HG02943 (cell line): Measurements from ENCODE around the gene KIF26A.
"Not testable (repeated sequence)": the region's sequence is repeated elsewhere in the genome, so short reads cannot be mapped to it uniquely, and the experiment has no call there.

Experiments used
- ATAC-seq: cut with Tn5 transposase; IDR thresholded peaks from one replicate; pipeline ENCODE4 v1.9.1; 2021; ENCODE audit warnings: mild to moderate bottlenecking, low read depth, moderate library complexity; ENCODE audit not compliant: unreplicated experiment

Gene KIF26A

DNA sequence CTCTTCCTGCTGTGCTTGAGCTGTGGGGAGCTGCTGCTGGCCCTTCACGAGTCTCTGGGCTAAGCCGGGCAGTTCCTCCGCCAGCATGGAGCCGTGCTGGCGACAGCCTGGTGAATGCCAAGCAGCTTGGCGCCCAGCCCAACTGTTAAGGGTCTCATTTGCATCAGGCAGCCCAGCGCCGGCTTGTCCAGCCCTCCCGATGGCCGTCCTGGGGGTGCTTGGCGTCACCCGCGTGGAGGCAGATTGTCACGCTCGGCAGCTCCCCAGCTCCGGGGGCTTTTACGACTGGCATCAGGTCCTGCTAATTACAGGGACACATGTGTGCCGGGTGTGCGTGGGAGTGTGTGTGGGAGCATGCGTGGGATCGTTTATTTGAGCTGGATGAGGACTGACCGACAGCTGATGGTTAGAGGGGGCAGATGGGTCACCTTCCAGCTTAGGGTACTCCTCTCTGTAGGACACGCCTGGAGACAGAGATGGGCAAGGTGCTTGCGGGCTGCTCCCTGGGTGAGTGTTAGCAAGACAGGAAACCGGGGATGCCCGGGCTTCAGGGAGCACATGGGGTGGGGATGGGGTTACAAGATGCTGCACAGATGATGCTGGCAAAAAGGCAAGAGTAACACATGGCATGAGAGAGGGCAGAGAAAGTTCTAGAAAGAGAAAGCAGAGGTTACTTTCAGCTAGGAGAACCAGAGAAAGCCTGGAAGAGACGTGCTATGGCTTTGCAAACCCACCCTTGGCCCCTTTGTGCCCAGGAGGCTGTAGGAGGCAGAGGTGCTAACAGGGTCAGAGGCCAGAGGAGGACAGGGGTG lies 64.1 kb downstream of the KIF26A start:
- no peak for ATAC-seq

DNA sequence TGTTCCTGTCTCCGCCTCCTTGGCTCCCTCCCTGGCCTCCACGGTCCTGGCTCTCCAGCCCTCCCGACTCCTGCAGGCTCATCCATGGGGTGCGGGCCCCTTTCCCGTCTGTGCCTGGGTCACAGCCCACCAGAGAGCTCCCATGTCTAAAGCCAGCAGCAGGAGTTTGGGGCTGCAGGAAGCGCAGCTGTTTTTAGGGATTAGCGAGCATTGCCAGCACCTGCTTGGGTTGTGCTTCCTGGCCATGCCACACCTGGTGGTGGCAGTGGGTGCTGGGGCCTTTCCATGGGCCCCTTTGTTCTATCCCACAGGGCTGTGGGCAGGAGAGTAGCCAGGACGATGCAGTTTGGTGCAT lies 64.7 kb downstream of the KIF26A start:
- ATAC-seq: no peak

DNA sequence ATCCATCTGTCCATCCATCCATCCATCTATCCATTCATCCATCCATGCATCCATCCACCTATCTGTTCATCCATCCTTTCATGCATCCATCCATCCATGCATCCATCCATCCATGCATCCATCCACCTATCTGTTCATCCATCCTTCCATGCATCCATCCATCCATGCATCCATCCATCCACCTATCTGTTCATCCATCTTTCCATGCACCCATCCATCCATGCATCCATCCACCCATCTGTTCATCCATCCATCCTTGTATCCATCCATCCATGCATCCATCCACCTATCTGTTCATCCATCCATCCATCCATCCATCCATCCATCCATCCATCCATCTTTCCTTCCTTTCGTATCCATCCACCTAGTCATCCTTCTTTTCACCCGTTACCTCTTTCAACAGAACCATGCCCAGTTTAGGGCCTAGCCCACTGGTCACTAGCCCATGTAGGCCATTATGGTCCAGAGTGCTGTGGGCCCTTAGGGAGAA lies 66.3 kb downstream of the KIF26A start:
- no peak for ATAC-seq

DNA sequence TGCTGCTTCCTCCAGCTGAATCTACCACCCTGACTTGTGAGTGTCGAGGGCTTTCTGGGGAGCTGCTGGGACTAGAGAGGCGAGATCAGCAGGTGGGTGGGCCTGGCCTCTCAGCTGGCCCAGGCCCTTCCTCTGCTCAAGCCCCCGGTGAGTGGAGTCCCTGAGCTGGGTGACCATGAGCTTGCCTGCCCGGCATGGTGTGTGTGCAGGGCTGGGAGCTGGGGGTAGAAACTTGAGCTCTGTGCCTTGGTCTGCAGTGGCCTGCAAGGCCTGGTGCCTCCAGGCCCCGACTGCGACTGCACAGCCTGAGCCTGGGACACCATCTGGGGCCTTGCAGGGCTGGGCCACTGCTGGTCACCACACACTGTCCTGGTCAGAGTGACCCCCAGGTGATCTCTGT lies 67.4 kb downstream of the KIF26A start:
- ATAC-seq: no peak

DNA sequence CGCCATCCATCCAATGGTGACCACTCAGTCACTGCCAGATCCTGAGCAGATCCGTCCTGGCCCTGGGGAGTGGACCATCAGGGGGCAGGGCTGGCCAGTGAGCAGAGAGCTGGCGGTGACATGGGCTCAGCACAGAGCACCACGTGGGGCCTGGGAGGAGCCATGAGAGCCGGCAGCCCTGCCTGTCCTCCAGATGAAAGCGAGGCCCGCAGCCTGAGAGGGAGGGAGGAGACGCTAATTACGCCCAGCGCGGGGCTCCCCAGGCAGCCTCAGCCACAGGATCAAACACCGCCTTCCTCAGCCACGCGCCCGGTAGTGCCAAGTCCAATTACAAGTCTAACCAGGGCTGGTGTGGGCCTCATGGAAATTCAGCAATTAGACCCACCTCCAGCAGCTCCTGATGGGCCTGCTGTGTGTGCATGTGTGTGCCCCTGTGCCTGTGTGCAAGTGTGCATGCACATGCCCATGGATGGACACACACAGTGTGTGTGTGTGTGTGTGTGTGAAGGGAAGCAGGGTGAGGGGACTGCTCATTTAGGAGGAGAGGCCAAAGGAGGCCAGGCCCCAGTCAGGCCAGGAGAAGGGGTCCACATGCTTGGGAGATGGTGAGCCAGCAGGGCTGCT lies 68.0 kb downstream of the KIF26A start:
- no peak for ATAC-seq

DNA sequence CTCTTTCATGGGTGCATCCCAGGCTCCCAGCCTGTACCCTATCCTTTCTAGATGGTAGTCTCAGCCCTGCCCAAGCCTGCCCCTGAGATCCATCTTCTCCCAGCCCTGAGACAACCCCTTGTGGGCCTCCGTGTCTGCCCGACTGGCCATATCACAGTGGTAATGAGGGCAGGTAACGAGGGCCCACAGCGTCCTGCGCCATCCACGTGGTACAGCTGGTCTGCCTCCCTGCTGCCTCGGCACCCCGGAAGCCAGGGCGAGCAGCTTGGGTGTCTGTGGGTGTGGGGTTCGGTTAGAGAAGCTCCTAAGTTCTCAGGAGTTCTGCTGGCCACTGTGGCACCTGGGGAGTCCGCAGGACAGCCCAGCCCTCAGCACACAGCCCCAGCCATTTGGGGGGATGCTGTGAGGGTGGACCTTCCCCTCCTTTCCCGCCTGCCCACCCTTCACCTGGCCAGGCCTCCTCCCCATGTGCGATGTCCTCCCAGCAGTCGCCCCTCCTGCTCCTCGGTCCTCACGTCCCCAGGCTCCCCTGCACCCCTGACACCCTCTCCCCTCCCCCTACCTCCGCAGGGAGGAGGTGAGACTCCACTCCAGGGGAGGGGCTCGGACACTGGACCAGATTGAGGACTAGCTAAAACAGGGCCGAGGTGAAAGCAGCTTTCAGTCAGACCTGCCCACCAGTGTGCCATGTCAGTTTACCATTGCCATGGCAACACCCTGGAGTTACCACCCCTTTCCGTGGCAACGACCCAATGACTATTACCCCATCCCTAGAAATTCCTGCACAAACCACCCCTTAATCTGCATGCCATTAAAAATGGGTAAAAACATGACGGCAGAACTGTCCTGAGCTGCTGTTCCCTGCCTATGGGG lies 69.0 kb downstream of the KIF26A start:
- ATAC-seq: no peak

DNA sequence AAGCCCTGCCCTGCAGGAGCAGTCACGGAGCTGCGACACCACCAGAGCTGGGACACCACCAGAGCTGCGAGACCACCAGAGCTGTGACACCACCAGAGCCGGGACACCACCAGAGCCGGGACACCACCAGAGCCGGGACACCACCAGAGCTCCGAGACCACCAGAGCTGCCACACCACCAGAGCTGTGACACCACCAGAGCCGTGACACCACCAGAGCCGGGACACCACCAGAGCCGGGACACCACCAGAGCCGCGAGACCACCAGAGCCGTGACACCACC lies 69.6 kb downstream of the KIF26A start:
- not testable (repeated sequence) for ATAC-seq

DNA sequence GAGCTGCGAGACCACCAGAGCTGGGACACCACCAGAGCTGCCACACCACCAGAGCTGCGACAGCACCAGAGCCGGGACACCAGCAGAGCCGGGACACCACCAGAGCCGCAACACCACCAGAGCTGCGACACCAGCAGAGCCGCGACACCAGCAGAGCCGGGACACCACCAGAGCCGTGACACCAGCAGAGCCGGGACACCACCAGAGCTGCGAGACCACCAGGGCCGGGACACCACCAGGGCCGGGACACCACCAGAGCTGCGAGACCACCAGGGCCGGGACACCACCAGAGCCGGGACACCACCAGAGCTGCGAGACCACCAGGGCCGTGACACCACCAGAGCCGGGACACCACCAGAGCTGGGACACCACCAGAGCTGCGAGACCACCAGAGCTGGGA lies 69.9 kb downstream of the KIF26A start:
- not testable (repeated sequence) for ATAC-seq

DNA sequence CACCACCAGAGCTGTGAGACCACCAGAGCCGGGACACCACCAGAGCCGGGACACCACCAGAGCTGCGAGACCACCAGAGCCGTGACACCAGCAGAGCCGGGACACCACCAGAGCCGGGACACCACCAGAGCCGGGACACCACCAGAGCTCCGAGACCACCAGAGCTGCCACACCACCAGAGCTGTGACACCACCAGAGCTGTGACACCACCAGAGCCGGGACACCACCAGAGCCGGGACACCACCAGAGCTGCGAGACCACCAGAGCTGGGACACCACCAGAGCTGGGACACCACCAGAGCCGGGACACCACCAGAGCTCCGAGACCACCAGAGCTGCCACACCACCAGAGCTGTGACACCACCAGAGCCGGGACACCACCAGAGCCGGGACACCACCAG lies 70.7 kb downstream of the KIF26A start:
- not testable (repeated sequence) for ATAC-seq

DNA sequence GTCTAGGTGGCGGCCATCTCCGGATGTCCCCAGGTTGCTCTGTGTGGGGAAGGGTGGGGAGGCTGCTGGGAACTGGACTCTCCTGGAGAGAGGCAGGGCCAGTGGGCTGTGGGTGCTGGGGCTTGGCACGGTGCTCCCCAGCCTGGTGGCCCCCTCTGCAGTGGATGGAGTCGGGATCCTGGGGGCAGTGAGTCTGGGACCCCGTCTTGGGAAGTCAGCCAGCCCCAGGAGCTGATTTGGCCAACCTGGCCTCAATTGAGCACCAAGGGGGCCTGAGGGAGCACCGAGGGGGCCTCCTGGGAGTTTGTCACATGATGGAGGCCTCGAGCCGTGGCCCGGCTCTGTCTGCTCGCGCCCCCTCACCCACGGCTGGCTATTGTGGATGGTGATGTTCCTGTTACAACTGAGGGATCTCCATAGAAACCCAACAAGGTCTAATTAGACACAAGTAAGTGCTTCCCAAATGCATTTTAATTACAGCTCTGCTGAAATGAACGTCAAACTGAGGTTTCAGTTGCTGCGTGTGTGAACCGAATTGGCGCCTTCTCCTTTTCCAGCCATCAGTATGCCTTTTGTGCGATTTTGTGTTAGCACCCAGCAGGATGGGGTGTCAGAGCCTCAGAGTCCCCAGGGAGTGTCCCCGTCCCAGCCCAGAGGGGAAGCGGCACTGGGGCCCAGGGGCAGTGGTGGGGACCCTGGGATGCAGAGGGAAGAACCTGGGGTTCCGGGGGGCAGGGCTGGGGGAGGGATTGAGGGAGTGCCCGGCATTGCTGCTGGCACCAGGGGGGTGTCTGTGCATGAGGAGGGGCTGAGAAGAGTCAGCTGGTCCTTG lies 71.8 kb downstream of the KIF26A start:
- no peak for ATAC-seq

DNA sequence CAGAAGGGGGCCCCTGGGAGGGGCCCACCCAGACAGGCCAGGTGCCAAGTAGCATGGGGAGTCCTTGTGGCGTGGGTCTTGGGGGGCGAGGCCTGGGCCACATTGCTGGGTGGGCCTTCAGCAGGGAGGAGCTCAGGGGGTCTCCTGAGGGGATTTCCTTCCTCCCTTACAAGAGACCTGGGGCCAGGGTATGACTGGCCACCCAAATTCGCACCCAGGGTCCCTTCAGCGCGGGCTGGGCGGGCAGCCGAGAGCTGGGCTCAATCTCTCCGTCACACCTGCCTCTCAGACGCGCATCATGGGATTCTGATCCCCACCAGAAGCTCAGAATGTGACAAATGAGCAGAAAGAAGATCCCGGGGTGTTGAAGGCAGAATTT lies 72.4 kb downstream of the KIF26A start:
- ATAC-seq: no peak

DNA sequence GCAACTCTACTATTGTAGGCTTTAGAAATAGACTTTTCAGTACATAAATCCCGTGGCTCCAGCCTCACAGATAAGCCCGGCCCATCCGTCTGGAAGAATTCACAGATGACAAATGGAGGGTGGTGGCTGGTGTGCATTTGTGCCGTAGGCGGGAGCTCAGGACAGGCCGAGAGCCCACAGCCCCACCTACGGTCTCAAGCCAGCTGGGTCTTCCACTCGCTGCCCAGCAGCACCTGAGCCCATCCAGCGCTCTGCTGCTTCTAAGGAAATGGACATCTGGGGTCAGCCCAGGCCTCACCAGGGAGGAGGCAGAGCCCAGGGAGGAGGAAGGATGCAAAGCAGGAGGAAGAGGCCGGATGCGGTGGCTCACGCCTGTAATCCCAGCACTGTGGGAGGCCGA lies 72.8 kb downstream of the KIF26A start:
- no peak for ATAC-seq

DNA sequence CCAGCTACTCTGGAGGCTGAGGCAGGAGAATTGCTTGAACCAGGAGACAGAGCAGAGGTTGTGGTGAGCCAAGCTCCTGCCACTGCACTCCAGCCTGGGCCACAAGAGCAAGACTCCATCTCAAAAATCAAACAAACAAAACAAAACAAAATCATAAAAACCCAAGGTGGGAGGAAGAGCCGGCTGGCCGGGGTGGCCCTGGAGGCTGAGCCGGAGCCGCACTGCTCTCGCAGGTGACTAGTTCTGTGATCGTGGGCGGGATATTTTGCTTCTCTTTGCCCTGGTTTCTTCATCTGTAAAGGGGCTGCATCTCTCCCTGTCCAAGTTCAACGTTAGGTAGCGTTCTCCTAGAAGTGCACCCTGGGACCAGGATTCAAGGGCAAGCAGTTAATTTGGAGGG lies 73.4 kb downstream of the KIF26A start:
- ATAC-seq: no peak

DNA sequence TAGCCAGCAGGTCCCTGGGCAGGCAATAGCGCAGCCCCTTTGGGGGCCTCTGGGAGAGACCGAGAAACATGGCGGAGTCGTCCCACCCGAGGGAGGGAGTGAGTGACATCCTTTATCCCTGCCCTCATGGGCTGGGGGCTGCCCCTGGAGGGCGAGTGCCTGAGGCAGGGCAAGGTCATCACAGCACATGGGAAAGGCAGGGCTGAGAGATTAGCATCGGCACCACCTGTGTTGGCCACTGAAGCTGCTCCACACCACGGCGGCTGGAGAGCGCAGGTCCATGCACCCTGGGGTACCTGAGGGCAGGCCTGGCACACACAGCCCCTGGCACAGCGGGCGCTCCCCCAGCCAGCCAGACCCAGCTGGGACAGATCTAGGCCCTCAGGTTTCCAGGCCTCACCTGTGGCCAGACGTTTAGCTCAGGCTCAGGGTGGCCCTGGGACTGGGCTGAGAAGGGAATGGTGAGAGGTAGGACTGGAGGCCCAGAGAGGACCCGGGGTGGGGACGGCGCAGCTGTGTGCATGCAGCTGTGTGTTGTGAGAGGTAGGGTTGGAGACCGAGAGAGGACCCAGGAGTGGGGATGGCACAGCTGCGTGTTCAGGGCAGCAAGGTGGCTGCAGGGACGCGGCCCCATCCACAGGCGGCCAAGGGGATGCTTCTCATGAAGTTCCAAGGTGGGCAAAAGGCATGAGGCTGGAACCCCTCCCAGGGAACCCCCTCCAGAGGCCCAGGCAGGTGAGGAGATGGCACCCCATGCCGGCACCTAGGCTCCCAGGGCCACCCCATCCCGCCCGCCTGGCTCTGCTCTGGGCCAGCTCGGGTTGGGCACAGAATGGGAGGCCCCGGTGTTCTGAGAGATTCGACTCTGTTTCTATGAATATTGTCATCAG lies 74.1 kb downstream of the KIF26A start:
- no peak for ATAC-seq

DNA sequence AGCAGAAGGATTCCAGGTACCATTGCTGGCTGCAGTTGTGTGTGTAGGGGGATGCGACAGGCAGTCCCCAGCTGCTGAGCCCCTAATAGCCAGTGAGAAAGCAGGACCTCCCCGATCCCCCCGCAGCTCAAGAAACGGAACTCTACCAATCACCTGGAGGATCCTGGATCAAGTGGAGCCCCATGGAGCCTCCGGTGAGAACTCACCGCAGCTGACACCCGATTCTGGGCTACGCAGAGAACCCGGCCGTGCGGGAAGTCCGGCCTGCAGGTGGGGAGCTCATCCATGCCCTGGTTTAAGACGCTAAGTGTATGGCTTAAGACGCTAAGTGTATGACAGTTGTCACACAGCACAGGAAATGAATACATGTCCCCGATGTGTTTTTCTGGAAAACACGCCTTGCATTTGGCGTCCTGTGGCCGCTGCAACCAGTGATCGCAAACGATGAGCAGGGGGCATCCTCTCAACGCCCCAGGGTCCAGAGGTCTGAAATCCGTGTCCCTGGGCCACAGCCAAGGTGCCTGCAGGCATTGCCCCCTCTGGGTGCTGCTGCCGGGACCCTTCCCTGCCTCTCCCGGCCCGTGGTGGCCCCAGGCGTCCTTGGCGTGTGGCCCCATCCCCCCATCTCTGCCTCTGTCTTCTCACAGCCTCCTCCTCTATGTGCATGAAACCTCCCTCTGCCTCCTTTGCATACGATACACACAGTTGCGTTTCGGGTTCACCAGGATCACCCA lies 75.1 kb downstream of the KIF26A start:
- no peak for ATAC-seq

DNA sequence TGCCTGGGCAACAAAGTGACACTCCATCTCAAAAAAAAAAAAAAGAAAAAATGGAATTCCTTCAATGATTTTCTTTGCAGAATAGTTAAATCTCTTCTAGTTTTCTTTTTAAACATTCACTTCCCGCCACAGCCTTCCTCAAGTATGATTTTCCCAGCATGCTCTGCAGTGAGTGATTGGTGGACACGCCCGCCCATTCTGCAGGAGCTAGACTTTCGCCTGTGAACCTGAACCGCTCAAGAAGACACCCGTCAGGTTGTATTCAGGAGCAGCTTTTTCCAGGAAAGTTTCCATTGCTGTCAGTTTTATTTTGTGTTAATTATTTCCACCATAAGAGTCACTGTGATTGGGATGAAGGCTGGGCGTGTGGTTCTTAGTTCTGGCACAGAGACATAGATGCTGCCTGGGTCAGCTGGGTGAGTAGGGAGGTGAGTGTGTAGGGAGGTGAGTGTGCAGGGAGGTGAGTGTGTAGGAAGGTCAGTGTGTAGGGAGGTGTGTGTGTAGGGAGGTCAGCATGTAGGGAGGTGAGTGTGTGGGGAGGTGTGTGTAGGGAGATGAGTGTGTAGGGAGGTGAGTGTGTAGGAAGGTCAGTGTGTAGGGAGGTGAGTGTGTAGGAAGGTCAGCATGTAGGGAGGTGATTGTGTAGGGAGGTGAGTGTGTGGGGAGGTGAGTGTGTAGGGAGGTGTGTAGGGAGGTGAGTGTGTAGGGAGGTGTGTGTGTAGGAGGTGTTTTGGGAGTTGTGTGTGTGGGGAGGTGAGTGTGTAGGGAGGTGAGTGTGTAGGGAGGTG lies 76.2 kb downstream of the KIF26A start:
- ATAC-seq: no peak

DNA sequence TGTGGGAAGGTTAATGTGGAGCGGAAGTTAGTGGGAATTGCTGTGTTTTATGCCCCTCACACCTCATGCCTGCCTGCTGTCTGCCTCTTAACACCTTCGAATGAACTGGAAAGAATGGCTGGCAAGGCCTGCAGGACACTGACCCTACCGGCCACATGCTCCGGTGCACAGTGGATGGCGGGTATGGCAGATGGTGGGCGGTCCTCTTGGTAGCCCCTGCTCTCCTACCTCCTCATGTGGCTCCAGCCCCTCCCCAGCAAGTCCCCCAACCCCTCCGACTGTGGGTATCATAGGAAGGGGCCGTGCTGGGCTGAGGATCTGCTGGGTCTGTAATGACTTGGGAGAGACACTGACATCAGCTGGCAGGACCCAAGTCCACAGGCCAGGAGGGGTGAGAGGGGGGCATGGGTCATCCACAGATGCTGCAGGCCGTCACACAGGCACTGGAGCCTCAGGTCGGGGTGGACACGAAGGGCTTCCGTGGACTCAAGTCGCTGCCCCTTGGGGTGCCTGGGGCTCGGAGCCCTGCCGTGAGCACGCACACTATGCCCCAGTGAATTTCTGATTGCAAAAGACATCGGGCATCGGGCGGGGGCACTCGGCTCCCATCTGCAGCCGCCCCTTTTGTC lies 77.4 kb downstream of the KIF26A start:
- ATAC-seq: no peak

DNA sequence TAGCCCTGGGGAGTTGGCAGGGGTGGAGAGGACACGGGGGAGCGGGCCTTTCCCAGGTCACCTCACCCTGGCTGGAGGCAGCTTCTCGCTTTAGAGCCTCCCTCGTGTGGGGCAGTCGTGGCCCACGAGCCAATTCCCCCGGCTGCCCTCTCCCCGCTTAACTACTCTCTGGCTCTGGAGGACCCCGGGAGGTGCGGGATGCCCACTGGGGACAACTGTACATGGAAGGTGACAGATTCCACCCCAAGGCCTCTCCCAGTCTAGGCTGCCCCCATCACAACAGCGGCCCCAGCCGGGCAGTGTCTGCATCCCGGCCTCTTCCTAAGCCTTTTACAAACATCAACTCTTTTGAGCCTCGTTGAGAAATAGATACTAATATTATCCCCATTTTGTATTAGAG lies 78.1 kb downstream of the KIF26A start:
- no peak for ATAC-seq
